Measurements from ENCODE around the gene GAS7. TPM values are rescaled to one million over a fixed set of nuclear protein-coding genes. Genes with fewer than 3 reads are reported as not detected.
A peak's percentile ranks its signal among the peaks of the same experiment; 100 is the strongest.

Gene GAS7
- total RNA-seq, 1 donor from 2014 or later = 2.0 TPM

DNA sequence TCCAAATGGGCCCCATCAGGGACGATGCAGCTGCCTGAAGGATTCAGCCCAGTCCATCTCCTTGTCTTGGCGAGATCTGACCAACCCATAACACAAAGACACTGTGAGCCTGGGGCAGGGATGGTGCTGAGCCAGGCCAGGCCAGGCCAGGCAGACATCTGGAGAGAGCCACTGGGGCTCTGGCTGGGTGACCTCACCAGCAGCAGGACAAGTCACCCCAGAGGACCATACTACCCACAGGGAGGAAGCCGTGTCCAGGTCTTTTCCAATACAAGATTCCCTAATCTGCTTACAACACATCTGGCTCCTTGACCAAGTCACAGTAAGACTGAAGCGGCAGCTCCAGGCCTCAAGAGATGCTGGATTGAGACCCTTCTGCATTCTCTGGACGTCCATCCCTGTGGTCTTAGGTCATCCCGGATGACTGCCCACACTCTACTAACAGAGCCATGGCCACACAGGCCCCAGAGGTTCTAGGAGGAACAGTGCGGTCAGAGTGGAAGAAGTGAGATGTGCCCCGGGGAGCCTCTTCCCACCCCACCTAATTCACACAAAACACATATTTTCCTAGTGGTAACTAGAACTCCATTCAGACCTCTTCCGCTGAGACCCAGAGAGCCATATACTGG lies 211.5 kb downstream of the GAS7 start:
- Mint-ChIP-seq H3K36me3 (ENCODE audit: unreplicated experiment) (peaks cover 6% of the 10 kb centered on the region), H3K27ac (ENCODE audit: unreplicated experiment) (no peak overlapping the region), H3K4me3 (ENCODE audit: unreplicated experiment) (no peak overlapping the region), H3K27me3 (ENCODE audit: unreplicated experiment) (peaks cover 2% of the 10 kb centered on the region), H3K4me1 (ENCODE audit: low read depth, unreplicated experiment) (no peaks in the 10 kb centered on the region), H3K9me3 (ENCODE audit: unreplicated experiment) (peaks cover 8% of the 10 kb centered on the region)
- TF ChIP-seq, protein P1, sequence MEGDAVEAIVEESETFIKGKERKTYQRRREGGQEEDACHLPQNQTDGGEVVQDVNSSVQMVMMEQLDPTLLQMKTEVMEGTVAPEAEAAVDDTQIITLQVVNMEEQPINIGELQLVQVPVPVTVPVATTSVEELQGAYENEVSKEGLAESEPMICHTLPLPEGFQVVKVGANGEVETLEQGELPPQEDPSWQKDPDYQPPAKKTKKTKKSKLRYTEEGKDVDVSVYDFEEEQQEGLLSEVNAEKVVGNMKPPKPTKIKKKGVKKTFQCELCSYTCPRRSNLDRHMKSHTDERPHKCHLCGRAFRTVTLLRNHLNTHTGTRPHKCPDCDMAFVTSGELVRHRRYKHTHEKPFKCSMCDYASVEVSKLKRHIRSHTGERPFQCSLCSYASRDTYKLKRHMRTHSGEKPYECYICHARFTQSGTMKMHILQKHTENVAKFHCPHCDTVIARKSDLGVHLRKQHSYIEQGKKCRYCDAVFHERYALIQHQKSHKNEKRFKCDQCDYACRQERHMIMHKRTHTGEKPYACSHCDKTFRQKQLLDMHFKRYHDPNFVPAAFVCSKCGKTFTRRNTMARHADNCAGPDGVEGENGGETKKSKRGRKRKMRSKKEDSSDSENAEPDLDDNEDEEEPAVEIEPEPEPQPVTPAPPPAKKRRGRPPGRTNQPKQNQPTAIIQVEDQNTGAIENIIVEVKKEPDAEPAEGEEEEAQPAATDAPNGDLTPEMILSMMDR (IDR thresholded peaks at IDR 0.05; ENCODE audit: partially characterized antibody, unreplicated experiment) = no peak
- DNase-seq = no peak

- peaks cover 6% of the 10 kb centered on the region for H3K36me3 Mint-ChIP-seq (ENCODE audit: unreplicated experiment)
- peaks cover 2% of the 10 kb centered on the region for H3K27me3 Mint-ChIP-seq (ENCODE audit: unreplicated experiment)
- peaks cover 8% of the 10 kb centered on the region for H3K9me3 Mint-ChIP-seq (ENCODE audit: unreplicated experiment)
- no peak overlapping the region for H3K4me3 Mint-ChIP-seq (ENCODE audit: unreplicated experiment)
- TF ChIP-seq, protein P1 (IDR thresholded peaks at IDR 0.05; ENCODE audit: partially characterized antibody, unreplicated experiment) = no peak
- DNase-seq = no peak
- H3K4me1 Mint-ChIP-seq (ENCODE audit: low read depth, unreplicated experiment) = no peaks in the 10 kb centered on the region
- no peak overlapping the region for H3K27ac Mint-ChIP-seq (ENCODE audit: unreplicated experiment)
Observed at GRCh38 chr17:9985646-9986045, 212.8 kb downstream of the GAS7 start.

DNA sequence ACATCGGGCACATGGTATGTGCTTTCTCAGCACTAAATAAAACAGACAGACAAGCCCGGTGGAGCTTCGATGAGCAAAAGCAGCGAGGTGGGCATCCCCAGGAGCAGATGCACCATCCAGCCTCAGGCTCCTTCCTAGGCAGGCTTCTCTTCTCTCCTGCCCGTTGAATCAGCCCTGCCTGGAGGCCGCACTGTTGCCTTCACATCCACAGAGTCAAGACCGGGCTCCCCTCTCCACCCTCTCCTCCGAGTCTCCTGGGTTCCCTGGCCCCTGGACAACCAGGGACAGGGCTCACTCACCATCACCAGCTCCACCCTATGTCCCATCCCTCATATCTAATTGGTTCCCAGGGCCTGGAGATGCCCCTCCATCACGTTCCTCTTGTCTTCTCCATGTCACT lies 213.6 kb downstream of the GAS7 start:
- Mint-ChIP-seq H3K4me1 (ENCODE audit: low read depth, unreplicated experiment) (no peaks in the 10 kb centered on the region), H3K9me3 (ENCODE audit: unreplicated experiment) (peaks cover 6% of the 10 kb centered on the region), H3K27ac (ENCODE audit: unreplicated experiment) (no peak overlapping the region), H3K27me3 (ENCODE audit: unreplicated experiment) (peaks cover 2% of the 10 kb centered on the region), H3K4me3 (ENCODE audit: unreplicated experiment) (no peak overlapping the region), H3K36me3 (ENCODE audit: unreplicated experiment) (peaks cover 6% of the 10 kb centered on the region)
- TF ChIP-seq, protein P1 (IDR thresholded peaks at IDR 0.05; ENCODE audit: partially characterized antibody, unreplicated experiment) = no peak
- DNase-seq = no peak

- Mint-ChIP-seq H3K9me3 (ENCODE audit: unreplicated experiment) (peaks cover 2% of the 10 kb centered on the region), H3K4me1 (ENCODE audit: low read depth, unreplicated experiment) (no peaks in the 10 kb centered on the region), H3K27me3 (ENCODE audit: unreplicated experiment) (peaks cover 2% of the 10 kb centered on the region), H3K4me3 (ENCODE audit: unreplicated experiment) (no peak overlapping the region), H3K36me3 (ENCODE audit: unreplicated experiment) (peaks cover 6% of the 10 kb centered on the region), H3K27ac (ENCODE audit: unreplicated experiment) (no peak overlapping the region)
- DNase-seq = no peak
- TF ChIP-seq, protein P1 (IDR thresholded peaks at IDR 0.05; ENCODE audit: partially characterized antibody, unreplicated experiment) = peak; percentile 22
Observed at GRCh38 chr17:9982159-9982558, 216.2 kb downstream of the GAS7 start.

- H3K4me3 Mint-ChIP-seq (ENCODE audit: unreplicated experiment) = no peak overlapping the region
- no peaks in the 10 kb centered on the region for H3K4me1 Mint-ChIP-seq (ENCODE audit: low read depth, unreplicated experiment)
- no peak overlapping the region for H3K27ac Mint-ChIP-seq (ENCODE audit: unreplicated experiment)
- H3K27me3 Mint-ChIP-seq (ENCODE audit: unreplicated experiment) = peaks cover 2% of the 10 kb centered on the region
- TF ChIP-seq, protein P1 (IDR thresholded peaks at IDR 0.05; ENCODE audit: partially characterized antibody, unreplicated experiment) = no peak
- no peak for DNase-seq
- peaks cover 2% of the 10 kb centered on the region for H3K9me3 Mint-ChIP-seq (ENCODE audit: unreplicated experiment)
- H3K36me3 Mint-ChIP-seq (ENCODE audit: unreplicated experiment) = peaks cover 6% of the 10 kb centered on the region
Observed at GRCh38 chr17:9981344-9981915, 217.0 kb downstream of the GAS7 start.

Measured in glutamatergic neuron (in vitro differentiated cells).